AG08396 (cell line): ENCODE data around the gene MOB1A.
"Not testable (repeated sequence)": the region's sequence is repeated elsewhere in the genome, so short reads cannot be mapped to it uniquely, and the experiment has no call there.

ENCODE experiments used
- DNase-seq: peaks from one replicate; pipeline ENCODE4 v3.0.0; 2012; ENCODE audit warnings: low spot score, mixed read lengths

MOB1A gene

DNA sequence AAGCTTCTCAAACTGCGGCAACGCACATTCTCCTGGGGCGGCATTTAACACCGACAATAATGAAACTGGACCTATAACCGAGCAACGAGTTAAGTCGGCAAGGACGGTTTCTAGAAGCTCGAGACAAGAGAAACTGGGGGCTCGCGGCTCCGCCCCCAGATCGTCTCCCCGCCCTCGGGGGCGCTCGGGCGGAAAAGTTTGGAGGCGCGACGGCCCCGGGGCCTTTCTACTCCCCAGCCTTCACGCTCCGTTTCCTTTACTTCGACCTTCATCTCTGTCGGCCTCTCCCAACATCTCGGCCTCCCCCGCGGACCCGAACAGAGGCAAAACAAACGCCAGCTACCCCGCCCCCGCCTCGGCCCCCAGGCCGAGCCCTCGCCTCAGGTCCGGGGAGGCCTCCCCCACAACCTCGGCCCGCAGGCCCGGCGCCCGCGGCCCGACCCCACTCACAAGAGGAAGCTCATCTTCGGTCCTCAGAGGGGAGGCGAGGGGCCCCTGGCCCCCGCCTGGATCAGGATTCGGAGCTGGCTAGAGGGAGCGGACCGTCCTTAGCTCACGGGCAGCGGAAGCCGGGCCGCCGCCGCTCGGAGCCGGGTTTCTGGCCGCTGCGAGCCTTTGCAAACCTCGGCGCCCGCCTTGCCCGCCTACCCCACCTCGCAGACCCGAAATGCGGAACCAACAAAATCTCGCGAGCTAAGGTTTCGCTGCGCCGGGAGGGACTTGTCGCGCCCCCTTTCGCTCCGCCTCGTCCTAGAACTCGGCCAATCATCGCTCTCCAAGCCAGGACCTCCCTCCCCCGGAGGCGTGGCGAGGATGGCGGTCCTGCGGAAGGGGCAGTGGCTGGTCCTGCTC, at the start of gene MOB1A:
Gene MOB1A (minus strand): TSS at position 669 of the 852 bp plus-strand sequence. CDS start 205 bp downstream, at position 464.
- DNase-seq, result peak; percentile 98

DNA sequence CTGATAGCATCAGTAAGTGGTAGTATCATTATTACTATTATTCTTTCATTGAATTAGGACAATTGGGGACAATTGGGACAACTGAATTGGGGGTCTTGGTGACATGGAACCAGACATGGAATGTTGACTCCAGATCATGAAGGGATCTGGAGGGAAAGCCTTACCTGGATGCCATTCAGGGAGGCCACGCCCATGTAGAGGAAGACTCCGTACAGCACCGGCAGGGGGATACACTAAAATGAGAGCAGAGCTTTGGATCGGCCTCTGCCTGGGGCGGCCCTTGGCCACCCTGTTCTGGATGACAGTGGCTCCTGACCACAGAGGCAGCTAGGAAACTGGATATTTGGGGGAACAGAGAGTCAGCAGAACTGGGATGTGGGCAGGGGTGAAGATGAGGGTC, 49.0 kb upstream of the MOB1A start:
- no peak for DNase-seq

DNA sequence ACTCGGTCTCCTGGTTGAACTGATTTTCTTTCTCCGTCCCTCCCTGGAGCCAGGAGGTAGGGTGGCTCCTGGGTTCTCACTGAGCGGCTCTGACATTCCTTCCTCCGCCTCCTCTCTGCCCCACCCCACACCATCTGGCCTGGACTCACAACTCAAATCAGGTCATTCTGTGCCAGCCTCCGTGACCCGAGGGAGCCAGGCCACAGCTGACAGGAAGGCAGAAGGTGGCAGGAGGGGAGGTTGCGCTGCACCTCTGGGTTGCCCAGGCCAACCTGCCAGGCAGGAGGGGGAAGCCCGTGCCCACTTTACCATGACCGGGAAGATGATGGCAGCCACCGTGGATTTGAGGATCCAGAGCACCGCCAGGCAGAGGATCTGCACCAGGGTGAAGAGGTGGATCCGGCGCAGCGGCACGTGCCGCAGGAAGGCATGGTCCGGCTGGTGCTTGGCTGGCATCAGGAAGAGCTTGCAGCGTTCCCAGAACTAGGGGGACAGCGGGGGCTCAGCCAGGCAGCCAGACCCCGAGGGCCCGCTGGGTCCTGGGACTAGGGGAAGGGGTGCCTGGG, 48.1 kb upstream of the MOB1A start:
- DNase-seq, result no peak

DNA sequence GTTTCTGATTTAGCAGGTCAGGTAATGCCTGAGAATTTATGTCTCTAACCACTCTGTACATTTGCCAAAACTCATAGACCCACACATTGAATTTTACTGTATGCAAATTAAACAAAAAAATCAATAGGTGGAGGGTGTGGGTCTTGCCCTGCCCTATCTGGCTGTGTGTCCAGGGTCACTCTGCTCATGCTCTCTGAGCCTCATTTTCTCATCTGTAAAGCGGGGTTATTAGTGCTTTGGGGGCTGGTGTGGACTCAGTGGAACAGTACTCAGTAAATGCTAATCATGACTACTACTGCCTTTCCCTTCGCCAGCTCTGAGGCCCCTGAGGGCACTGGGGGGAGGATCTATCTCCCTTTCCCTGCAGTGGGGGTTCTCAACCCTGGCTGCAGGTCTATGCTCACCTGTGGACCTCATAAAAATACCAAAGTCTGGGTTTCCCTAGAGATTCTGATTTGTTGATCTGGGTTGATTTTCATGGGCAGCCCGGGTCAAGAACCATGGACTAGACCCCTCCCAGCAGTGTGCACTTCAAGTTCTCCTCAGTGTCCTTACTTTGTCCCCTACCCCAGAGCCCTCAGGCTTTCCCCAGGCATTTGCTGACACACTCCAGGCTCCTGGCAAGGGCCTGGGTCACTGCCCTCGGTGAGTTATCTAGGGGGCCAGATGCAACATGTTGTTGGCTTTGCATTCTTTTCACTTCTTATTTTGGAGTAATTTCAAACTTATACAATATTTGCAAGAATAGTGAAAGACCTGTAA, 47.2 kb upstream of the MOB1A start:
- no peak for DNase-seq

DNA sequence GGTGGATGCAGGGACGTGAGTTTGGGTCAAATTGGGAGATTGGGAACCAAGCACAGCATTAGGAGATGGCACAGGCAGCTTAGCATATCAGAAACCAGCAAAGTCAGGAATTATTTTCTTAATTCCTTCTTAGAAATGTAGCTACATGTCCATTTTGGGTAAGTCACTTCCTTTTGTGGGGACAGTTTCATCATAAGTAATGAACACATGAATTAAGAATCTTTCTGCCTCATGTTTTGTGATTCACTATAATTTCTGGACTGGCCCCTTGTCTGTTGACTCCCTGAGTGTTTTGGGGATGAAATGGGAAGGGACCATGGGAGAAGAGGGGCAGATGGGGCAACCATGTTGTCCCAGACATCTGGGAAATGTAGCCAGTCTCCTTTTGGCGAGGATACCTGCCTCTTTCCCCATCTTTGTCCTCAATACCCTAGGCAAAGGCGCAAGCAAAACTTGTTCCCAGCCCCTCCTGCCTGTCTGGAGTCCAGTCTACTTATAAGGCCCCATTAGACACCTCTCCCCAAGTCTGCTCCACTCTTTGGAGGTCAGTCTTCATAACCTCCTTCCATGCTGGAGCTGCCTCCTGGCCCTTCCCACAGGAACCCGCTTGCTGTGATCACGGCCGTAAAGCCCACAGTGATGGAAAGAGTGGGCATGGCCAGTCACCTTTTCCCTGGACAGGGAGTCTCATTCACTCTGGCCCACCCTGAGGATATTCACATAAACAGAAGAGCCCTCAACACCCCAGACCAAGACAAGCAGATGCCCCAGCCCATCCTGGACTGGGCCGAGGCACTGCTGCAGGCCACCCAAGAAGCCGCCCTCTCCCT, 45.5 kb upstream of the MOB1A start:
- DNase-seq, result no peak

DNA sequence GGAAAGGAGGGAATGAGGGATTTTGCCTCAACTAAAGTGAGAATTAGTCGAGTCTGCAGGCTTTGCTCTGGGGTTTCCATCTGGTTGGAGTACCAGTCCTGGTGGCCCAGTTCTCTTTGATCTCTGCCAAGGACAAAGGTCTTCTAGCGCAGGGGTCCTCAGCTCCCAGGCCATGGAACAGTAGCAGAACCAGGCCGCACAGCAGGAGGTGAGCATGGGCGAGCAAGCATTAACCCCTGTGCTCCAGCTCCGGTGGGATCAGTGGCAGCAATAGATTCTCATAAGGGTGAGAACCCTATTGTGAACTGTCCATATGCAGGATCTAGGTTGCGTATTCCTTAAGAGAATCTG, 43.6 kb upstream of the MOB1A start:
- DNase-seq, result no peak

DNA sequence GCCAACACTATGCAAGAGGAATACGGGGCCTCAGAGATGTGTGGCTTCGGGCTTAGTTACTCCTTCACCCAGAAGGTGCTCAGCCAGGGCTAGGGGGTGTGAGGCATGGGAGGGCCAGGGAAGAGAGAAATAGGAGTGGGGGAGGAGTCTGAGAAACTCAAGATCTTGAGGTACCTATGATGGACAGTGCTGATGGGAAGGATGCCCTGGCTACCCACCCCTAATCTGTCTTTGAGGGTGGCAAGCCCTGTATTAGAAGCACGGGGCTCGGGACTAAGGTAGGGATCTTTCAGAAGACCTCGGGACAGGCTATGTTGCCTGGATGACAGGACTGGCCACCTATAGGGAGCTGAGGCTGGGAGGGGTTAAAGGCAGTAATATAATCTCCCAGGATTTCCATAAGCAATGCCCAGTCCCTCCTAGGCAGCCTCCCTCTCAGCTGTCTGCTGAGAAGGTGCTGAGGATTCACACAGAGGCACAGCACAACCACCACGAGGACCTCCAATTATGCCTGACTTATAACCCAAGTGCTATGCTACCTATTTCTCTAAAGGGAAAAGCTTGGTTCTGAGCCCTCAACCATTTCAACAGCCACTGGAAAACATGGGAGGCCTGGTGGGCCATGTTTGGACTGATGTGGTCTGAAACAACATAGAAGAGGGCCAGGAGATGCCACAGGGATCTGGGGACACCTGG, 43.1 kb upstream of the MOB1A start:
- no peak for DNase-seq

DNA sequence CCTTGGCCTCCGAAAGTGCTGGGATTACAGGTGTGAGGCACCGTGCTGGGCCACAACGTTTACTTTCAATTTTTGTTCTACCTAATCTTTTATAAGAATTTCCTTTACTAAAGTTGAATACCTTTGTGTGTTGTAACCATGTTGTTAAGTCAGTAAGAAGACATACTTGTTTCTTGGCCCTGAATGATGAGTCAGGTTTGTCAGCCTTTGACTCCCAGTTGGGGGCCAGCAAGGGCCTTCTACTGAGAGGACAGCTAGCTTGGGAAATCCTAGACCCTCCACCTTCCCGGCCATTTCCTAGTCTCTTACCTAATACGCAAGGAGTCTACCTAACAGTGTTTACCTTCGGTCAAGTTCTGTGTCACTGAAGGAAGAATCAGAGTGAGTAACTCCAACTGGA, 42.4 kb upstream of the MOB1A start:
- DNase-seq, result no peak

- DNase-seq, result no peak
These were observed 41.3 kb upstream of the MOB1A start for GRCh38 chr2:74219846-74220486.

DNA sequence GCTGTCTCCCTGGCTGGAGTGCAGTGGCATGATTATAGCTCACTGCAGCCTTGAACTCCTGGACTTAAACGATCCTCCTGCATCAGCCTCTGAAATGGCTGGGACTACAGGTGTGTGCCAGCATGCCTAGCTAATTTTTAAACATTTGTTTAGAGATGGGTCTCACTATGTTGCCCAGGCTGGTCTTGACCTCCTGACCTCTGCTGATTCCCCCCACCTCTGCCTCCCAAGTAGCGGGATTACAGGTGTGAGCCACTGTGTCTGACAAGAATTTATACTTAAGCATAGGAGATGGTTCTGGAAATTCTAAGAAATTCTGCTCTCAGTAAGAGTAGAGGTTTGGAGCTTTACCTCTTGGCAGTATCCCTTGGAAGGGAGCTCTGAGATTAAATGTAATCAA, 38.0 kb upstream of the MOB1A start:
- no peak for DNase-seq

DNA sequence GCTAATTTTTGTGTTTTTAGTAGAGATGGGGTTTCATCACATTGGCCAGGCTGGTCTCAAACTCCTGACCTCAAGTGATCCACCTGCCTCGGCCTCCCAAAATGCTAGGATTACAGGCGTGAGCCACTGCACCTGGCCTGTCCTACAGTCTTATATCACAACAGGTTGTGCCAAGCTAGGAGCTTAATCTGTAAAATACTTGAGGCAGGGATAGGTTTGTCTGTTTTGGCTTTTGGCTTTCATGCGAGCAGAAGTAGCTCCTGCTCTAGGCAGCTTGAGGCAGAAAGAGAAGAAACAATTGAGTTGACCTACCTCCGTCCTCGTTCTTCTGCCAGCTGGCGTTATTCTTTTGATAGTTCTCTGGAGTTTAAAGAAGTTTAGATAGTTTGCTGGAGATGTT, 37.1 kb upstream of the MOB1A start:
- not testable (repeated sequence) for DNase-seq

- DNase-seq, result no peak
These were observed 34.2 kb upstream of the MOB1A start for GRCh38 chr2:74212702-74213410.

DNA sequence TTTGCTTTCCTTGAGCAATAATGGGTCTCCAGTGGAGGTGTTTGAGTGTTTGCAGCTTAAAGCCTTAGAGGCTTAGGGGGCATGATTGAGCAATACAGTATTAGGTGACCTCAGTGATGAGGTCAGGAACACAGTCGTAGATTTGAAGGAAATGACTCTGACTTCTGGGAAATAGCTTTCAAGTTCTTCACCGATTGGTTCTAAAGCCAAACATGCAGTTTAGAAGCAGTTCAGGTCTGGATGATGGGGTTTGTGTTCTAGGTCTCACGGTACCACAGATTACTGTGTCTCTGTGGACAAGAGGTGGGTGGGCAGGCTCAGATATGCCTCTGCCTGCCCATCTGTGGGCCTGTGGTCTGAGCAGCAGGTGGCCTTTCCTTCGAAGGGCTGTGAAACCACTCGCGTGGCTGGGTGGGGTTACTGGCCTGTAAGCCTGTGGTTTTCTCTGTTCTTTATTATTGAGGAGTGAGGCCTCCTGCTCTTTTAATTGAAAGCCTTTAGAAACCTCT, 27.6 kb upstream of the MOB1A start:
- no peak for DNase-seq

DNA sequence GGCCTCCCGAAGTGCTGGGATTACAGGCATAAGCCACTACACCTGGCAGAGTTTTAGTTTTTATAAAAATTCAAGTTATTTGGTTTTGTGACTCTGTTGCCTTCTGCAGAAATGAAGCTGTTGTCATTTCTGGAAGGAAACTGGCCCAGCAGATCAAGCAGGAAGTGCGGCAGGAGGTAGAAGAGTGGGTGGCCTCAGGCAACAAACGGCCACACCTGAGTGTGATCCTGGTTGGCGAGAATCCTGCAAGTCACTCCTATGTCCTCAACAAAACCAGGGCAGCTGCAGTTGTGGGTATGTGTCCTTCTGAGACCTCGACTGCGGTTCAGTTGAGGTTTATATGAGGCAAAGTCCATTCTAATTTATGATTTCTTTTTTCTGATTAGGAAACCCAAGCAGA, 26.9 kb upstream of the MOB1A start:
- no peak for DNase-seq

GRCh38 chr2:74205113-74205512, 26.4 kb upstream of the MOB1A start:
- DNase-seq, result no peak

DNA sequence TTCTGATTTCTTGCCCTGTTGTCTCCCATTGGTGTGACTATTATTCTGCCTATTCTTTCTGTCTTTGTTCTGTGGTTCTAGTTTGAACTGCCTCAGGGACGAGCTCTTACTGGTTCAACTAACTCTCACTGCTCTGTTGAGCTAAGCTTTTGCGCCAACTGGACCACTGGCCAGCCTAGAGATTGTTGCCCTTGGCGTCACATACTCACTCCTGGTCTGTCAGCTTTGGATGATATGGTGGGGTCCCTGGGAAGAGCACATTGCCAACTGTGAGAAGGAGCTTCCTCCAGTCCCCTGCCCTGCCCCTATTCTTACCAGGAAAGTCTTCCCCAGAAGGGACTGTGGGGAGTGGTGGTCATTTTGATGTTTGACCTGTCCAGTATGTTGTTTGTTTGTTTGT, 25.8 kb upstream of the MOB1A start:
- no peak for DNase-seq

DNA sequence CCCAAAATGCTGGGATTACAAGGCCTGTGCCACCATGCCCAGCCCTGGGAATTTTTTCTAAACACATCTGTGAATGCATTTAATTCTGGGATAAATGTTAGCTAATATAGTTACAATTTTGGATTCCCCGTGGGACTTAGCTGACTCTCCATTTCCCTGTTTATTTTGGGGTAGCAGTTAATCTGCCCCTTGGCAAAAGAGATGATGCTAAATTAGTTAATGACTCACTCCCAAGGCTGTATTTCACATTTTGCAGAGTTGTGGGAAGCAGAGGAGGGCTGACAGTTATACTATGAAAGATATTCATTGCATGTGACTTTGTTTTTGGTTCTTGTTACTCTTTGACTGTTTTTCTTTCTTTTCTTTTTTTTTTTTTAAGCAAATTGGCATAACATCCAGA, 22.9 kb upstream of the MOB1A start:
- peak; percentile 43 for DNase-seq

DNA sequence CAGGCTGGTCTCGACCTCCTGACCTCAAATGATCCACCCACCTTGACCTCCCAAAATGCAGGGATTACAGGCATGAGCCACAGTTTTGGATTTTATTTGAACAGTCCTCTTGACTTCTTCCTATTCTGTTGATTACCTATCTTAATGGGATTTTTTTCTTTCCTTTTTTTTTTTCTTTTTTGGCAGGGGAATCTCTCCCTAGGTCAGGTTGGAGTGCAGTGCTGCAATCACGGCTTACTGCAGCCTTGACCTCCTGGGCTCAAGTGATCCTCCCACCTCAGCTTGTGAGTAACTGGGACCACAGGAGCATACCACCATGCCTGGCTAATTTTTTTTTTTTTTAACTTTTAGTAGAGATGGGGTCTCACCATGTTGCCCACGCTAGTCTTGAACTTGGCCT, 22.5 kb upstream of the MOB1A start:
- no peak for DNase-seq

GRCh38 chr2:74199871-74200305, 21.2 kb upstream of the MOB1A start:
- no peak for DNase-seq

GRCh38 chr2:74199275-74199701, 20.6 kb upstream of the MOB1A start:
- no peak for DNase-seq
